ENCODE results near the gene ZNG1A.
"Not testable (repeated sequence)": the region's sequence is repeated elsewhere in the genome, so short reads cannot be mapped to it uniquely, and the experiment has no call there.

DNA sequence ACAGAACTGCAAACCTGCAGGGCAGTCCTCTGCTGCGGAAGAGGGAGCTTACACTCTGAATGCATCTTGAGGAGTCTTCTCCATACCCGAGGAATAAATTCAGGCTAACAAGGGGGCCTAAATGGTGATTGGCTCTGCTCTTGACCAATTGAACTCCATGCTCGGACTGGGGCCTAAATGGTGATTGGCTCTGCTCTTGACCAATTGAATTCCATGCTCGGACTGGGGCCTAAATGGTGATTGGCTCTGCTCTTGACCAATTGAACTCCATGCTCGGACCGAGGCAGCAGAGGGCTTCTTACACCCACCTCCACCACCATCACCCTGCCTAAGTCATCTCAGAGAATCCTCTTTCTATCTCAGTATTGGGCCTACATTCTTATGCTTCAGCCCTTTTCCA, 79.0 kb downstream of the ZNG1A start:
- TF ChIP-seq YY1 (tag by site-specific recombination; IDR thresholded peaks at IDR 0.05); ZNF335 (tag by site-specific recombination; conservative IDR thresholded peaks at IDR 0.05); SP2 (tag by site-specific recombination; IDR thresholded peaks at IDR 0.05); KLF10 (tag by site-specific recombination; IDR thresholded peaks at IDR 0.05); ZNF549 (tag by site-specific recombination; IDR thresholded peaks at IDR 0.05); YY2 (tag by site-specific recombination; IDR thresholded peaks at IDR 0.05): not testable (repeated sequence)
- TF ChIP-seq, protein P1, sequence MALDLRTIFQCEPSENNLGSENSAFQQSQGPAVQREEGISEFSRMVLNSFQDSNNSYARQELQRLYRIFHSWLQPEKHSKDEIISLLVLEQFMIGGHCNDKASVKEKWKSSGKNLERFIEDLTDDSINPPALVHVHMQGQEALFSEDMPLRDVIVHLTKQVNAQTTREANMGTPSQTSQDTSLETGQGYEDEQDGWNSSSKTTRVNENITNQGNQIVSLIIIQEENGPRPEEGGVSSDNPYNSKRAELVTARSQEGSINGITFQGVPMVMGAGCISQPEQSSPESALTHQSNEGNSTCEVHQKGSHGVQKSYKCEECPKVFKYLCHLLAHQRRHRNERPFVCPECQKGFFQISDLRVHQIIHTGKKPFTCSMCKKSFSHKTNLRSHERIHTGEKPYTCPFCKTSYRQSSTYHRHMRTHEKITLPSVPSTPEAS (tag by site-specific recombination; IDR thresholded peaks at IDR 0.05), result not testable (repeated sequence)
